AG08396 (cell line): Measurements from ENCODE around the gene TEX2.
A peak's percentile ranks its signal among the peaks of the same experiment; 100 is the strongest.
"Not testable (repeated sequence)": the region's sequence is repeated elsewhere in the genome, so short reads cannot be mapped to it uniquely, and the experiment has no call there.

Source experiments
- DNase-seq: peaks from one replicate; pipeline ENCODE4 v3.0.0; 2012; ENCODE audit warnings: low spot score, mixed read lengths

The TEX2 gene

DNA sequence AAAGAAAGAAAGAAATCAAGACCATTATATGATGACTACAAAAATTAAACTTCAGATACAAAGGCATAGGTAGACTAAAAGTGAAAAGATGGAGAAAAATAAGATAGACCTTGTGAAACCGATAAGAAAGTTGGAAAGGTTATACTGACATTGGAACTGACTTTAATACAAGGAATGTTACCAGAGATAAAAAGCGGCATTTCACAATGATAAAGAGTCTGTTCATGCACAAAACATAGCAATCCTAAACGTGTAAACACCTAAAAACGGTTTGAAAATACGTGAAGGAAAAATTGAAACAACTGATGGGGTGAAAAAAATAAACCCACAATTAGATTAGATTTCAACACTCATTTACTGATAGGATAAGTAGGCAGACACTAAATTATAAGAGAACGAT, 123.5 kb downstream of the TEX2 start:
- DNase-seq: no peak

DNA sequence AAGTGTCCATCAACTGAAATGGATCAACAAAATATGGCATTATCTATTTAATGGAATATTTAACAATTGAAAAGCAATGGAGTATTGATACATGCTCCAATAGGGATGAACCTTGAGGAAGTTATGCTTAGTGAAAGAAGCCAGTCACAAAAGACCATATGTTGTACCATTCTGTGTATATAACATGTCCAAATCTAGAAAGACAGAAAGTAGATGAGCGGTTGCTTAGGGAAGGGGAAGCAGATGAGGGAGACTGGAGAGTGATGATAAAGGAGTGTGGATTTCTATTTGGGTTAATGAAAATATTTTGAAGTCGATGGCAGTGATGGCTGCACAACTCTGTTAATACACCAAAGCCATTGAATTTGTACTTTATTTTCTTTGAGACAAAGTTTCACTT, 124.6 kb downstream of the TEX2 start:
- DNase-seq: no peak

DNA sequence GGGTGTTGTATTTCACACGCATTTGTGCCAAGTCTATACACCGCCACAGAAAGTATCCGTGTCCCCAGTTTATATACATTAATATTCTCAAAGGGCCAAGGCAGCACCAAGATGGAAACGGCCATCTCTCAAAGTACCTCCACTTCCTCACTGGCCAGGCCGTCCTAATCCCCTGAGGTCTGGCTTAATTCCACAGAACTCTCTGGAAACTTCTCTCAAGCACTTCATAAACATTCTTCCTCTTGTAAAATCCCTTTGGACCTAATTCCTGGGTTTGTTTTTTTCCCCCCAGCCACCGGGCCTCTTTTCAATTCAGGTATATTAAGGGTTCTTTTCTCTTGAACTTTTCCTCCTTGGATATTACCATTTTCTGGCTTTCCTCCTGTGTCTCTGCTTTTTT, 128.1 kb downstream of the TEX2 start:
- no peak for DNase-seq

DNA sequence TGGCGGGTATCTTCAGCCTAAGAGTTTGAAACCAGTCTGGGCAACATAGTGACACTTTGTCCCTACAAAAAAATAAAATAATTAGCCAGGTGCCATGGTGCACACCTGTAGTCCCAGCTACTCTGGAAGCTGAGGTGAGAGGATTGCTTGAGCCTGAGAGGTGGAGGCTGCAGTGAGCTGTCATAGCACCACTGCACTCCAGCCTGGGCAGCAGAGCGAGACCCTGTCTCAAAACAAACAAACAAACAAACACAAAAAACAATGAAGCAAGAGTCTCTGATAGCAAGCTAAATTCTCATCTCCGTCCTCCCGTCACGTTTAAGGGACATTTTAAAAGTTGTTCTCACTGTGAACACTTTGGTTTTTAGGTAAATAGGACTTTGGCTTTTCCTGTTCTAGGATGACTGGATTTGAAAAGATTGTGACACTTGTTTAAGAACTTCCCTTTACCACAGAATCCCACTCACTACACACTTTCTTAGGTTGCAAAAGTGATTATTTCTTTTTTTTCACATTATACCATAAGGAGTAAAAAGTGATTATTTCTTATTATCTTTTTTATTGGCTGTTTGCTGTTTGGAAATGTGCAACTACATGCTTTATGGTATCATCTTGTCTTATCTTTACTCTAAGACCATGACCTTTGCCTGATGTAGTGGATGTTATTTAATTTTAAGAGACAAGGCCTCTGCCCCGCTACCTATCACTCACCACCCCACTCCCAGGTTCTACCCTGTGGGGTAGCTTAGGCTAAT, 128.7 kb downstream of the TEX2 start:
- no peak for DNase-seq

DNA sequence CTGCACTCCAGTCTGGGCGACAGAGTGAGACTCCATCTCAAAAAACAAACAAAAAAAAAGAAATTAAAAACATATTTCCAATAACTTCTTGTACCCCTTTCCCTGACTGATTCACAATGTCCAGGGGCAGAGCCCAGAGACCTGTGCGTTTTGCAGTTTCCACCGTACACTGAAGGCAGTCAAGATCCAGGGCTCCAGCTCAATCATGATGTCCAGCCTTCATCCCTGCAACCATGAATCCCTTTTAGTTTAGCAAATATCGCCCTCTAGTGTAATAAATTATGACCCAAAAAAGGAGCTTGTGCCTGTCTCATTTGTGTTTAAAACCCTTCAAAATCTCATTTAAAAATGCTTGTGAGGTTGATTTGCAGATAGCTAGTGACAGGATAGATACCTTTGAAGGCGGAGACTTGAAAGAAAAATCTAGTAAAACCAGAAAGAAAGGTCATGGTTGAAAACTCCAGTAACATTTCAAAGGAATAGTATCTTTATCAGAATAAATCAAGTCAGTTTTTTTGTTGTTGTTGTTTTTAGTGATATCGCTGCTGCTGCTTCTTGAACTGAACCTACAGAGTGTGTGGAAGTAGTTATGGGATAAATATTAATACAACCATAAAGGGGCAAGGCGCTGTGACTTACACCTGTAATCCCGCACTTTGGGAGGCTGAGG, 129.4 kb downstream of the TEX2 start:
- DNase-seq: peak; percentile 65

DNA sequence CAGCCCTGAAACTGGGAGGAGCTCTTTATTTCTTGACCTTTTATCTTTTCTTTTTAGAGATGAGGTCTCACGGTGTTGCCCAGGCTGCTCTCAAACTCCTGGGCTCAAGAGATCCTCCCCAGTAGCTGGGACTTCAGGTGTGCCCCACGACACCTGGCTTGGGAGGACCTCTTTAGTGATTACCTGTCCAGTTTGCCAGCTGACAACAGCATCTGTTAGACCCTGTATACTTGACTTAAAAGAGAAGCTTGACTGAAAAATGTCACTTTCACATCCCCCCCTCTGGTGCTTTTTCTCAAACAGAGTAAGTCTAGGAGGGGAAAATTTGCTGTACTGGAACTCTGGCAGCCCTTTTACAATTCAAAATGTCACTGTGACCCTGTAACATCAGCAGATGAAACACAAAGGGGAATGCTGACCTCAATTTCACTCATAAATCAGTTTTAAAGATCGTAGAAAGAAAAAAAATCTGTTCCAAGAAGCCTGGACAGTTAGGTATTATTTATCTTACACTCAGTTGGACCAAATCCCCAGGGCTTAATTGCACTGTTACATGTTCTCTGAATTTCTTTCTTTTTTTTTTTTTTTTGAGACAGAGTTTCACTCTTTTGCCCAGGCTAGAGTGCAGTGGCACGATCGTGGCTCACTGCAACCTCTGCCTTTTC, 131.3 kb downstream of the TEX2 start:
- no peak for DNase-seq

DNA sequence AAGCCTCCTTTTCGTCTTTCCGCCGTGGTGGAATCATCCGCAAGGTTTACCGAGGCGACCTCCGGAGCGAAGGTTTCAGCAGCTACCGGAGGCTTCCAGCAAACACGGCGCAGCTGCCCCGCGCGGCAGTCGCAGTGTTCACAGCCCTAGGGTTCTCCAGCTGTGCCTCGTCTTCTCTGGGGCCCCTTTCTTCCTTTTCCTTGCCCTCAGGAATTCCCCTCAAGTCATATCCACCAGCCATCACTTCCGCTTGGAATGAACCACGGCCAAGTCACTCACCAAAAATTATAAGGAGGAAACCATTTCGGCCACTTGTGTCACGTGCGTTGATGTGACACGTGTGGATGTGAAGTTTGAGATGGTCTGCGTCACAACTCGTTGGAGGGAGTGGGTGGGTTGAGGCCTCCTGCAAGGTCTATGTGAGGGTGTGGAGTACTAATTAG, 132.5 kb downstream of the TEX2 start:
- peak; percentile 37 for DNase-seq

DNA sequence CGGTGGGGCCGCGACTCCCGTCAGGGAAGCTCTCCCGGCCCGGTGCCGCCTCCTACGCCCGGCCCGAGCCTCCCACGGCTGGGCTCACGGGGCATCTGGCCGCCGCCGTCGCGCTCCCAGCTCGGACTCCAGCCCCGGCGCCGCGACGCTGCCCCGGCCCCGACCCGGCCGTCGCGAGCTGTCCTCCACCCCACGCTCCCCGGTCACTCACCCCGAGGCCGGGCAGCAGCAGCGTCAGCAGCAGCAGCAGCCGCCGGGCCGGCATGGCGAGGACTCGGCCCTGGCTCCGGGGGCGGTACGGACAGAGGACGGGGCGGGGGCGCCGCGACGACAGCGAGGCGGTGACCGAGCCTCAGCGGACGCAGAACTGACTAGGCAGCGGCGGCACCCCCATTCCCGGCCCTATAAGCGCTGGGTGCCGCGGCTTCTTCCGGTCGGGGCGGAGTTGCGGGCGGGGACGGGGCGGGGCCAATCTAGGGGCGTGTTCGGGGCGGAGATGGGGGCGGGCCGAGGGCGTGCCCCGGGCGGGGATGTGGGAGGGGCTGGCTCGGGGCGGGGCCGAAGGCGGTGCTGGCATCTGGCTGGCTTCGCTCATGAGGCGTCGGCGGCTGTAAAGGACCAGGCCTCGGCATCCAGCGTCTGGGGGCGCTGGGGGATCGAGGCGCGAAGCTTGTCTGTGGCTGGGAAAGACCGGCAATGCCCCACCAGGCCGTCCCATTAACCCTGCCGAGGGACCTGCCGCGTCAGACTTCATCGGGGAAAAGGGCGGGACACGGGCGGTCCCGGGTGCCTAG, 133.1 kb downstream of the TEX2 start, which contains the start of gene ERN1:
ERN1 (minus strand) TSS at position 380 of the 794 bp plus-strand sequence; CDS start at position 265, 115 bp downstream.
- DNase-seq: peak; percentile 98

DNA sequence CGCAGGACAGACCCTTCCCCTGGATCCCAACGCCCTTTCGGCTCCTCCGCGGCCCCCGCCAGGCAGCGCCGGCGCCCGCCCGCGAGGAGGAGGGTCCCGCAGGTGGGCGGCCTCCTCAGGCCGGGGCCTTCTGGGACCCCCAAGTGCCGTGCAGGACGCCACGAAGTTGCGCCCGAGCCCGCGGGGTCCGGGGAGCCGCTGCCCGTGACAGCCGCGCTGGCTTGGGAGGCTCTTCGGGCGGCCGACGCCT, 133.6 kb downstream of the TEX2 start:
- DNase-seq: no peak

DNA sequence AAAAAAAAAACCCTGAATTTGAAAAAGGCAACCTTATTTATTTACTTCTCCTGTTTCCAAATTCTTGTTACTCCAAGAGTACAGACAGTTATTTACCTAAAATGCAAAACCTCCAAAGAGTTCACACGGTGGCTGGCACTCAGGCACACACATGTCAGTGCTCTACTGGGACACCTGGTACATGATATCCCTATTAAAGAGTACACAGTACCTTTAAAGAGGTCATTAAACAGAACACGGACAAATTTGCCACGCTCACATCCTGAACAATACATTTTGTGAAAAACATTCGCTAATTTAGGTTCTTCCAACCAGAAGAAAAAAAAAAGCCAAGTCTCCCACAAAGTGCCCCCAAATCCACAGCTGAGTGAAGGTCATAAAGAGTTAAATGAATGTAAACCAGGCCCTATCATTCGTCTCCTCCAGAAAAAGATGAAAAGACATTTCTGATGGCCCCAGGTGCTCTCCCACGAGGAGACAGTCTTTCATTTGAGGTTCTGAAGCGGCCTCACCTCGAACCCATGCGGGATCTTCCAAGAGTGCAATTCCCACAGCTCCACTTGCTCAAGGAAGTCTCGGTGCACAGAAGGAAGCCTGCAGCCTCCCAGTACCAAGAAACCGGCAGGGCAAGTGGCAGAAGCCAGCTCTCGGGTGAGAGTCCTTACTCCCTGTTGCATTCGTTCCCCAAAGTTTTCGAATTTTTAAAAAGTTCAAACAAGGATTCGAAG, 134.1 kb downstream of the TEX2 start:
- DNase-seq: peak; percentile 45

DNA sequence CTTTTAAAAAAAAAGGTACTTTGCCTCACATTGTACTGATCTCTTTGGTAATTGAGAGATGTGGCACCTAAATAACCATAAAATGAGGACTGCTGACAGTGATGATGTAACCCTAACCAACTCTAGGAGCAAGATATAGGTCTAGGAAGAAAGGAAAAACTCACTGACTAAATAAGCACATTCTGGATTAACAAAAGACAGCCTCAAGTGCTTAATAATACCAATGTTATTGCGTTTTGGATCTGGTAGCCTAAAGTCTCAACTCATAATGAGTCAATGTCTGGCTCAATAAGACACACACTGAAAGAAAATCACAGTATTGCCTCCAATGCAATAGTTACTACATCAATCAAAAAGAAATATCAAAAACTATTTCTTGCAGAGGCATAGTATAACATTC, 136.1 kb downstream of the TEX2 start:
- DNase-seq: no peak

DNA sequence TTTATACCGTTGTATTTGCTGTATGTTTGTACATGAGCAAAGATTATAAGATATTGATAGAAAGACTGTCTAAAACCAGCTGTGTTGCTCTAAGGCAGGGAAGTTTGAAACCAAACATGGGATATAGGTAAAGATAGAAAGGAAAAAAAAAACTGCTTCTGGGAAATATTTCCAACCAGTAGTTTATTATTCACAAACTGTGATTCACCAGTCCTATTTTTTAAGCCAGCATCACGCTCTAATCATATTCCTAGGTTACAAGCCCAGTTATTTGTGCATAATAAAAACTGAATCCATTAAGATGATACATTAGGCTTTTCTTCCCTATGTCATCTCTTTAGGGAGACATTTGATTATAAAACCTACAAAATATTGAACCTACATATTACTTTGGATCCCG, 137.1 kb downstream of the TEX2 start:
- DNase-seq: no peak

DNA sequence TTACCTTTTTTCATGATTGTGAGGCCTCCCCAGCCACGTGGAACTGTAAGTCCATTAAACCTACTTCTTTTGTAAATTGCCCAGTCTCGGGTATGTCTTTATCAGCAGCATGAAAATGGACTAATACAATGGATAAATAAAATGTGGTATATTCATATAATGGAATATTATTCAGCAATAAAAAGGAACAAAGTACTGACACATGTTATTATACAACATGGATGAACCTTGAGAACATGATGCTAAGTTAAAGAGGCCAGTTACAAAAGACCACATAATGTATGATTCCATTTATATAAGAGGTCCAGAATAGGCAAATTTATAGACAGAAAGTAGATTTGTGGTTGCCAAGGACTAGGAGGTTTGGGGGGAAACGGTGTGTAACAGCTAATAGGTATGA, 138.5 kb downstream of the TEX2 start:
- DNase-seq: no peak

DNA sequence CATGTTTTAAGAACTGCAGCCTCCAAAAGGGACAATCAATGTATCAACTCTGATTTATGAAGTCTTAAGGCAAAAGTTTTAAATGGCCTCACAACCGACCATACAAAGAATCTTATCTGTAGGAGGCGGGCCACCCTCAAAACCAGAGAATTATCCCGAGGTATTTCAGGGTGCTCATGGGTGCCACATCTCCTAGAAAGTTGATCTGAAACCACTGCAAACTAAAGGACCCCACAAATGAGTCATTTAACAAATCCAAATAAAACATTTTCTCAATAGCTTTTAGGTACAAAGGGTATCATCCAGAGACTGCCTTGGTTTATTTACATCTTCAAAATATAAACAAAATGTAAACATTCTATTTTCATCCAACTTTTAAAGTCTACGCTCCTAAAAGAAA, 139.9 kb downstream of the TEX2 start:
- no peak for DNase-seq

DNA sequence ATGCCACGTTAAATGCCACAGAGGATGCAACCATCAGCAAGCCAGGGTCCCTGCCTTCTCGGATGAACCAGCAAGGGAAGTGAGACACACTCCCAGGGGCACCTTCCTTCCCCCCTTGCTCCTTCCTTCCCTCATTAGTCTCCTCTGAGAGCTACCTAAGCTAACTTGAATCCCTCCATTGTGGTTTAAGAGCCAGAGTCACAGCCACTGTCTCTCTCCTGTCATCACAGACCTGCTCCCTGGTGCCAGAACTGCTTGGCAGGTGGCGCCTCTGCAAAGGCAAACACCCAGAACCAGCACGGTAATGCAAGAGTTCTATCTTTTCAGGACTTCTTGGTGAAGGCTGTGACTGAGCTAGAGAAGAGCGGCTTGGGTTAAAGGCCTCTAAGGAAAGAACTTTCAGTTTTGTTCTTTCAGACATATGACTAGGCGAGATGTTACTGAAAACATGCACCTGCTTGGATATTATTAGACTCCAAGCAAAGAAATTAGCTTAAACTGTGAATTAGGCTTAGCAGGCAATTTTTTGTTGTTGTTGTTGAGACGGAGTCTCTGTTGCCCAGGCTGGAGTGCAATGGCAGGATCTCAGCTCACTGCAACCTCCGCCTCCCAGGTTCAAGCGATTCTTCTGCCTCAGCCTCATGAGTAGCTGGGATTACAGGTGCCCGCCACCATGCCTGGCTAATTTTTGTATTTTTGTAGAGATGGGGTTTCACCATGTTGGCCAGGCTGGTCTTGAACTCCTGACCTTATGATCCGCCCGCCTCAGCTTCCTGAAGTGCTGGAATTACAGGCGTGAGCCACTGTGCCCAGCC, 141.9 kb downstream of the TEX2 start:
- not testable (repeated sequence) for DNase-seq

DNA sequence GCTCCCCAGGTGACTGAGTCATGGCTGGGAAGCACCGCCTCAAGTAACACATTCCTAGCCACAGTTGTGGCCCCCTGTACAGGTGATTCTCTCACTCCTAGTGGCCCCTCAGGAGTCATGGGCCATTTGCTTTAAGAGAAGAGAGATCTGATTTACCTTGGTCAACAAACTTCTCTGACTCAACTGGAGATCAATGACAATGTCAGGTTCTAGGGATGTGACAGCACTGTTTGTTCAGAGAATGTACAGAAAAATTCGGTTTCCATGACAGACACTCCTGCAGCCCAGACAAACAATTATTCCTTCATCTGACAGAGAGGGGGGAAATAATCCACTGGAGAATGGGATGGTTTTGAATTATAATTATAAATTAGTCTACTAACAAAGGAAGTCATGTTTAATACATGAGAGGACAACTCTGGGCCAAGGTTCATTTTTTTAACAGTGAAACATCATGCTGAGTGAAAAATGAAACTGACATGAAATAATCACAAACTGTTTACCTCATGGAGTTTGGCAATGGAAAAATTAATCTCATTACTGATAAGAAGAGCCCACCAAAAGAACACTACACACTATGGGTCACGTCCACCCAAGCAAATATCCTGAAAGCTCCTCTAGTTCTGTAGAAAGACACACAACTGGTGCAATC, 142.8 kb downstream of the TEX2 start:
- DNase-seq: no peak

DNA sequence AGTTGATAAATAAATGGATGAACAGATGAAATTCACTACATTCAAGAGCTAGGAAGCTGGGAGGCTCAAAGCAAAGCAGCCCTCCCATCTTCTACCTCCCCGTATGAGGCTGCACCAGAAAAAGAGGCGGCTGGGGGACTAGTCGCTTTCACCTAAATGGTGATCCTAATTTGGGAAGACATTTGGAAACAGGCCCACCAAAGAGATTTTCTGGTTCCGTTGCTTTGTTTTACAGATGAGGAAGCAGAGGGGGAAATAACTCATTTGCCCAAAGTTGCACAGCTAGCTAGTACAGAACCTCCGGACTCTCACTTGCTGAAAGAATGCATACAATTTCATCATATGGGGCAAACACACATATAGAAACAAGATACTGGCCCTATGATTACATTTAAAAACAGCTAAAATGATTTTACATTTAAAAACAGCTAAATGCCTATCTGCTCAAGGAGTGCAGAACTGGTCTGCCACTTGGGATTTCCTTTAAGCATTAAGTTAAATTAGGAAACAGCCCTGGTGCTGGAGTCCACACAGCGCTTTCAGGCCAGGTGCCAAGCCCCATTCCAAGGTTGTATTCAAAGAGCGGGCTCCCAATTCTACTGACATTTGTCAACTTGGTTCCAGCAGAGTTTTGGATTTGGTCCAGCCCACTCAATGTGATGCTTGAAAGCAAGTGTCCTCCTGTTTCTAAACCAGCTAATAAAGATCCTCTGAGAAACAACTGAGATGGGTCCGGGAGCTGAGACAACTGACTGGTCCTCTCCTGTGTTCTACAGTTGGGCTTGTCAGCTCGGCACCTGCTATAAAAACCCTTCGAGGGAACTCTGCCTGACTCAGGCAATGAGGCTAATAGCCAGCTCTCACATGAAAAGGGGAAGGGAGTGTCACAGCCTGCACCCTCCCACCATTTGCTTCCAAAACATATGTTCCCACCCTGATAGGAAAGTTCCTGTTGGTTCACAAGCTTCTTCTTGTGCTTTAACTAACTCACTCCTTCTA, 144.8 kb downstream of the TEX2 start:
- DNase-seq: no peak

DNA sequence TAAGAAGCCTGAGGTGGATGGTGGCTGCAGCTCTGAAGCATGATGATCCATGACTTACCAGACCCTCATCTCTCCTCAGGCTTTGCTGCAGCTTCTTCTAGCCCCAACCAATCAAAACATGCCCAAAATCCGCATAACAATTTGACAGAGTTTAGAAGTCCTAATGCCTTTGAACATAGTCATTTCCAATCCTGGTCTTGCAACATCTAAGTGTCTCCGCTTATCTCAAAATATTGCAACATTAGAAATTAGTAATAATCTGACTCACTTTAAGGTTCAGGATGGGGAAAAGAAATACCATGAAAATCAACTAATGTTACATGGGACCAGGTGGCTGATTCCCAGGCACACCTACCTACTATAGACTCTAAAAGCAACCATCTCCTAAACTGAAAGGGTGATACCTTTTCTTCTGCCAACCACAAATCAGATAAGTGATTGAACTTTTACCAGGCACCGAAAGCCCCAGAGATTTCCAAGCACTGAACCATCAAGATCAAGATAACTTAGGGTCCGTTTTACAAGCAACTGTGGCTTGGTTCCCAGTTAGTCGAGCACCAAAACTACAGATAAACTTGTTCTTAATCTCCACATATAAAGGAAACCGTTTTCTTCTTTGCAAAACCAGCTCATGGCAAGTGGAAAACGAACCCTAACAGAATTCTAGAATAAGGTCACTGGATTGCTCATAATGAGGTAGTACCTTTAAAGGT, 147.1 kb downstream of the TEX2 start:
- peak; percentile 64 for DNase-seq
